ENCODE measurements around the gene AFG3L2. TPM values are rescaled to one million over a fixed set of nuclear protein-coding genes. Genes with fewer than 3 reads are reported as not detected.

AFG3L2 gene
- total RNA-seq, 1 donor from 2014 or later = 46.7 TPM

DNA sequence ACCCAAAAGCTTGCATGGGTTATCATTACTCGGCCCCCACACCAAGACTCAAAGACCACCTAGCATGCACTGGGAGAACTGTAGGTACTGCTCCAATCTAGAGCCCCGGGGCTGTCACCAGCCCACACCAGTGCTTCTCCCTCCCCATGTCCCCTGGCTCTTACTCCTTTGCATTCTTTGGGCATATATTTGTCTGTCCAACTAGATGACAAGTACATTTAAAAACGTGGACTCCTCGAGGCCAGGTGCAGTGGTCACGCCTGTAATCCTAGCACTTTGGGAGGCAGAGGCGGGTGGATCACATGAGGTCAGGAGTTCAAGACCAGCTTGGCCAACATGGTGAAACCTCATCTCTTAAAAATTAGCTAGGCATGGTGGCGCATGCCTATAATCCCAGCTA, 7.8 kb downstream of the AFG3L2 start:
- Mint-ChIP-seq H3K27me3 (ENCODE audit: low read depth, unreplicated experiment) (no peaks in the 10 kb centered on the region), H3K4me1 (ENCODE audit: low read depth, unreplicated experiment) (peaks cover 16% of the 10 kb centered on the region), H3K4me3 (ENCODE audit: unreplicated experiment) (no peak overlapping the region), H3K27ac (ENCODE audit: unreplicated experiment) (no peak overlapping the region), H3K9me3 (ENCODE audit: unreplicated experiment) (no peaks in the 10 kb centered on the region), H3K36me3 (ENCODE audit: low read depth, unreplicated experiment) (peaks cover 15% of the 10 kb centered on the region)
- Histone ChIP-seq H4K20me1 (ENCODE audit: insufficient read depth, low read length) (peaks cover 67% of the 10 kb centered on the region), H3K36me3 (ENCODE audit: insufficient read depth, low read length) (peaks cover 17% of the 10 kb centered on the region), H3K4me2 (ENCODE audit: low read length) (no peak overlapping the region), H3K27ac (ENCODE audit: low read depth, low read length) (no peak overlapping the region), H3K4me3 (ENCODE audit: insufficient read depth, low read depth, low read length) (no peak overlapping the region), H3K4me1 (ENCODE audit: insufficient read depth, low read length) (peaks cover 10% of the 10 kb centered on the region), H3K9me3 (ENCODE audit: insufficient read depth, low read depth, low read length) (no peaks in the 10 kb centered on the region), H3K79me2 (ENCODE audit: insufficient read depth, low read length) (peaks cover 78% of the 10 kb centered on the region), H3K27me3 (ENCODE audit: insufficient read depth, low read length) (no peaks in the 10 kb centered on the region), H2AFZ (ENCODE audit: low read depth, low read length) (no peak overlapping the region), H3K9ac (ENCODE audit: low read length) (no peak overlapping the region)
- FAIRE-seq (no peak), DNase-seq (ENCODE audit: low read depth) (no peak)
- no peak for TF ChIP-seq EZH2 (IDR thresholded peaks at IDR 0.05; ENCODE audit: insufficient read depth, low read length)
- TF ChIP-seq, protein P1, sequence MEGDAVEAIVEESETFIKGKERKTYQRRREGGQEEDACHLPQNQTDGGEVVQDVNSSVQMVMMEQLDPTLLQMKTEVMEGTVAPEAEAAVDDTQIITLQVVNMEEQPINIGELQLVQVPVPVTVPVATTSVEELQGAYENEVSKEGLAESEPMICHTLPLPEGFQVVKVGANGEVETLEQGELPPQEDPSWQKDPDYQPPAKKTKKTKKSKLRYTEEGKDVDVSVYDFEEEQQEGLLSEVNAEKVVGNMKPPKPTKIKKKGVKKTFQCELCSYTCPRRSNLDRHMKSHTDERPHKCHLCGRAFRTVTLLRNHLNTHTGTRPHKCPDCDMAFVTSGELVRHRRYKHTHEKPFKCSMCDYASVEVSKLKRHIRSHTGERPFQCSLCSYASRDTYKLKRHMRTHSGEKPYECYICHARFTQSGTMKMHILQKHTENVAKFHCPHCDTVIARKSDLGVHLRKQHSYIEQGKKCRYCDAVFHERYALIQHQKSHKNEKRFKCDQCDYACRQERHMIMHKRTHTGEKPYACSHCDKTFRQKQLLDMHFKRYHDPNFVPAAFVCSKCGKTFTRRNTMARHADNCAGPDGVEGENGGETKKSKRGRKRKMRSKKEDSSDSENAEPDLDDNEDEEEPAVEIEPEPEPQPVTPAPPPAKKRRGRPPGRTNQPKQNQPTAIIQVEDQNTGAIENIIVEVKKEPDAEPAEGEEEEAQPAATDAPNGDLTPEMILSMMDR (IDR thresholded peaks at IDR 0.05; ENCODE audit: insufficient read depth, low read depth, low read length) = no peak

DNA sequence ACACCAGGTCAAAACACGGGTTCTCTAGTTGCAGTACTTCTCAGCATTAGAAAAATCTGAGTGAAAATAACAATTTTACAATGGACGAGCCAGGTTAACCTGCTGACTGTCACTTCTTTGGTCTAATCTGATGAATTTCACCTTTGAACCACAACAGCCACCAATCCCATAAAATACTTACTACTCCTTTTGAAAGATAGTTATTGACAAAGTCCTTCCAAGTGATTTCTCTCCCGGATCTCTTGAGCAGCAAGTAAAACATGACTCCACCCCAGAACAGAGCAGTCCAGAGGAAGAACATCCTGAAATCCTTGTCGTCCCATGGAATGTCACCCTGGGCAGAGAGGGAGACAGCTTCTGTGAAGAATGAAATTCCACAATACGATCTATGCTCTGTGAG, 10.2 kb downstream of the AFG3L2 start:
- peaks cover 30% of the 10 kb centered on the region for H3K36me3 ChIP-seq (ENCODE audit: insufficient read depth, low read length)
- TF ChIP-seq EZH2 (IDR thresholded peaks at IDR 0.05; ENCODE audit: insufficient read depth, low read length) = no peak
- TF ChIP-seq, protein P1 (IDR thresholded peaks at IDR 0.05; ENCODE audit: insufficient read depth, low read depth, low read length) = no peak
- Mint-ChIP-seq H3K36me3 (ENCODE audit: low read depth, unreplicated experiment) (peaks cover 14% of the 10 kb centered on the region), H3K27ac (ENCODE audit: unreplicated experiment) (no peak overlapping the region), H3K4me1 (ENCODE audit: low read depth, unreplicated experiment) (peaks cover 5% of the 10 kb centered on the region), H3K27me3 (ENCODE audit: low read depth, unreplicated experiment) (no peaks in the 10 kb centered on the region), H3K4me3 (ENCODE audit: unreplicated experiment) (no peak overlapping the region), H3K9me3 (ENCODE audit: unreplicated experiment) (no peaks in the 10 kb centered on the region)
- H3K79me2 ChIP-seq (ENCODE audit: insufficient read depth, low read length) = peaks cover 59% of the 10 kb centered on the region
- no peak overlapping the region for H3K27ac ChIP-seq (ENCODE audit: low read depth, low read length)
- H3K4me1 ChIP-seq (ENCODE audit: insufficient read depth, low read length) = no peaks in the 10 kb centered on the region
- FAIRE-seq (no peak), DNase-seq (ENCODE audit: low read depth) (no peak)
- H3K4me3 ChIP-seq (ENCODE audit: insufficient read depth, low read depth, low read length) = no peak overlapping the region
- no peak overlapping the region for H3K9ac ChIP-seq (ENCODE audit: low read length)
- no peak overlapping the region for H2AFZ ChIP-seq (ENCODE audit: low read depth, low read length)
- no peaks in the 10 kb centered on the region for H3K9me3 ChIP-seq (ENCODE audit: insufficient read depth, low read depth, low read length)
- H3K4me2 ChIP-seq (ENCODE audit: low read length) = no peak overlapping the region
- H3K27me3 ChIP-seq (ENCODE audit: insufficient read depth, low read length) = no peaks in the 10 kb centered on the region
- peaks cover 55% of the 10 kb centered on the region for H4K20me1 ChIP-seq (ENCODE audit: insufficient read depth, low read length)

DNA sequence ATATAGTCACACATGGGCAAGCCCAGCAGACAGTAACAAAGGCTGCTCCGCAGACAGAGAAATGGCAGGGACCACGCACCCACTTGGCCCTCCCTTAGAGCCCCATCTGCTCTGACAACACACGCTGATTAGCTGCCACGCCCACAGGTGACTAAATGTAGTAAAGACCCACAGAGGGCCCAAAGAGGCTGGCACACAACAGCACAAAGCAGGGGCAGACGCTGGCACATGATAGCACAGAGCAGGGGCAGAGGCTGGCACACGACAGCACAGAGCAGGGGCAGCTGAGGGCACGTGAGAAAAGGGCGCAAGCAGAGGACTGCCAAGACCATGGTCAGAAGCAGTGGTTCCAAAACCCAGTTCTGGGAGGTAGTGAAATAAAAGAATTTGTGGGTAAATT, 10.6 kb downstream of the AFG3L2 start:
- no peaks in the 10 kb centered on the region for H3K9me3 Mint-ChIP-seq (ENCODE audit: unreplicated experiment)
- H3K27ac Mint-ChIP-seq (ENCODE audit: unreplicated experiment) = no peak overlapping the region
- no peaks in the 10 kb centered on the region for H3K27me3 ChIP-seq (ENCODE audit: insufficient read depth, low read length)
- H3K36me3 ChIP-seq (ENCODE audit: insufficient read depth, low read length) = peaks cover 30% of the 10 kb centered on the region
- DNase-seq (ENCODE audit: low read depth) = no peak
- H2AFZ ChIP-seq (ENCODE audit: low read depth, low read length) = no peak overlapping the region
- H3K4me3 Mint-ChIP-seq (ENCODE audit: unreplicated experiment) = no peak overlapping the region
- H3K4me1 ChIP-seq (ENCODE audit: insufficient read depth, low read length) = no peaks in the 10 kb centered on the region
- H3K36me3 Mint-ChIP-seq (ENCODE audit: low read depth, unreplicated experiment) = peaks cover 14% of the 10 kb centered on the region
- peaks cover 8% of the 10 kb centered on the region for H3K4me1 Mint-ChIP-seq (ENCODE audit: low read depth, unreplicated experiment)
- peaks cover 53% of the 10 kb centered on the region for H4K20me1 ChIP-seq (ENCODE audit: insufficient read depth, low read length)
- peaks cover 55% of the 10 kb centered on the region for H3K79me2 ChIP-seq (ENCODE audit: insufficient read depth, low read length)
- FAIRE-seq = no peak
- H3K9ac ChIP-seq (ENCODE audit: low read length) = no peak overlapping the region
- TF ChIP-seq, protein P1 (IDR thresholded peaks at IDR 0.05; ENCODE audit: insufficient read depth, low read depth, low read length) = no peak
- no peak for TF ChIP-seq EZH2 (IDR thresholded peaks at IDR 0.05; ENCODE audit: insufficient read depth, low read length)
- H3K4me3 ChIP-seq (ENCODE audit: insufficient read depth, low read depth, low read length) = no peak overlapping the region
- no peaks in the 10 kb centered on the region for H3K27me3 Mint-ChIP-seq (ENCODE audit: low read depth, unreplicated experiment)
- H3K4me2 ChIP-seq (ENCODE audit: low read length) = no peak overlapping the region
- H3K27ac ChIP-seq (ENCODE audit: low read depth, low read length) = no peak overlapping the region
- no peaks in the 10 kb centered on the region for H3K9me3 ChIP-seq (ENCODE audit: insufficient read depth, low read depth, low read length)

Measured in astrocyte (in vitro differentiated cells and primary cell).